SU-DHL-6 (cell line): ENCODE measurements around the gene EFNB1.

ENCODE experiments used
- H2AFZ ChIP-seq: fragments of 200-600 bp; sonication (generic); 2 replicates; pipeline ENCODE4 v1.6.1; 2014; ENCODE audit warnings: low read depth, mild to moderate bottlenecking, moderate library complexity, mixed read lengths, antibody characterized with exemption, low read length; ENCODE audit not compliant: severe bottlenecking
- H3F3A ChIP-seq: fragments of 200-600 bp; shearing (Covaris generic); 2 replicates; pipeline ENCODE4 v1.6.0; 2016; ENCODE audit warnings: antibody characterized with exemption, mild to moderate bottlenecking; ENCODE audit not compliant: insufficient read depth
- H3K27ac ChIP-seq: fragments of 200-600 bp; sonication (generic); 2 replicates; pipeline ENCODE4 v1.5.1; 2016; ENCODE audit warnings: low read depth, mild to moderate bottlenecking, low read length, moderate library complexity, mixed read lengths
- H3K27me3 ChIP-seq: fragments of 200-600 bp; sonication (generic), shearing (Covaris generic); 2 replicates; pipeline ENCODE4 v1.6.0; 2014; ENCODE audit warnings: mild to moderate bottlenecking, low read length
- H3K36me3 ChIP-seq: fragments of 200-600 bp; sonication (generic); 2 replicates; pipeline ENCODE4 v1.6.1; 2014; ENCODE audit warnings: mild to moderate bottlenecking, low read length, mixed read lengths
- H3K4me2 ChIP-seq: fragments of 300-600, 200-600 bp; shearing (Covaris generic), sonication (generic); 2 replicates; pipeline ENCODE4 v1.6.0; 2014; ENCODE audit warnings: low read length, low read depth, mild to moderate bottlenecking; ENCODE audit not compliant: poor library complexity, severe bottlenecking
- H3K4me3 ChIP-seq: fragments of 200-600 bp; sonication (generic); 2 replicates; pipeline ENCODE4 v1.5.1; 2014; ENCODE audit warnings: antibody characterized with exemption, low read length, mild to moderate bottlenecking, mixed read lengths; ENCODE audit not compliant: insufficient read depth, poor library complexity, severe bottlenecking
- H3K79me2 ChIP-seq: fragments of 200-600 bp; sonication (generic); 2 replicates; pipeline ENCODE4 v1.6.1; 2014; ENCODE audit warnings: mild to moderate bottlenecking, low read length, moderate library complexity; ENCODE audit not compliant: insufficient read depth
- H3K9ac ChIP-seq: fragments of 200-600 bp; sonication (generic); 2 replicates; pipeline ENCODE4 v1.7.0; 2014; ENCODE audit warnings: mild to moderate bottlenecking, low read length
- H3K9me2 ChIP-seq: fragments of 200-600 bp; sonication (generic); replicated peaks from 2 replicates; pipeline ENCODE4 v1.6.1; 2014; ENCODE audit warnings: low read length; ENCODE audit not compliant: insufficient read depth
- H3K9me3 ChIP-seq: fragments of 200-600 bp; sonication (generic); 2 replicates; pipeline ENCODE4 v1.6.1; 2014; ENCODE audit warnings: low read length, mixed read lengths; ENCODE audit not compliant: insufficient read depth
- H4K20me1 ChIP-seq: fragments of 200-600 bp; sonication (generic); 2 replicates; pipeline ENCODE4 v1.6.1; 2014; ENCODE audit warnings: low read depth, mild to moderate bottlenecking, antibody characterized with exemption, low read length, moderate library complexity, mixed read lengths
- EZH2phosphoT487 ChIP-seq: fragments of 200-600 bp; sonication (generic), shearing (Covaris generic); conservative IDR thresholded peaks from 2 replicates; pipeline ENCODE4 v1.6.1; 2018; ENCODE audit warnings: mild to moderate bottlenecking, antibody characterized with exemption, low read length, moderate library complexity, mixed read lengths
- TF ChIP-seq, protein P1 (sequence below): fragments of 200-600 bp; sonication (generic); IDR thresholded peaks from one replicate; pipeline ENCODE4 v1.5.1; 2017; ENCODE audit warnings: antibody characterized with exemption, mild to moderate bottlenecking, low read length, moderate library complexity; ENCODE audit not compliant: insufficient read depth, poor library complexity, severe bottlenecking

The EFNB1 gene

DNA sequence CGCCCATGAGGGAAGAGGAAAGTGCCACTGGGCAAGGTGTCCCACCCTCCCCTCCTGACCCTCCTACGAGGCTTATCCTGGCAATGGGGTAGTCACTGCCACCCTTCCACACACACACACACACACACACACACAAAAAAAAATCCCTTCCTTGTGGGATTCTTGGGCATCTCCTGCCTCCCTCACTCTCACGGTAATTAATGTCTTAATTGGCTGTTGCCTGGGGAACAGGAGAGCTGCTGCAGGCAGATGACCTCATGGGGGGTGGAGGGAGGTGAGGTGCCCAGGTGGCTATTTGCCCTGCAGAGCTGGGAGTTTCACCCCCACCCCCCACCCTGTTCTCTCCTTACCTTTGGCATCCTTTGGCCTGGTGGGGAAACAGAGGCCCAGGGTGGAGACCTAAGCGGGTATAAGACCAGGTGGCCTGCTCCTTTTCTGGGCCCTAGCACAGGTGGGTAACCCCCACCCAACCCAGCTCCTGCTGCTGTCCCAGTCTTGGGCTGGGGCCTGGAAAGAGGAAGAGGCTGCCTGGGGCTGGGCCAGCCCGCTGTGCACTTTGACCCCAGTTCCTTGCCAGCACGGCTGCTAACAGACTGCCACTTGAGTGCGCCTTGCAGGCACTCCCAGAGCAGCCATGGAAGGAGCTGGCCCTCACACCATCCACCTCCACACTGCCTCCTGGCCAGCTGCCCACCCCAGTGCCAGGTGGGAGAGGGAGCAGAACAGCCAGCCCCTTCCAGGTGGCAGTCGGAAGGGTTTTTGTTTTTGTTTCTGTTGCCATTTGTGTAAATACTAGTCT is 12.6 kb downstream of the EFNB1 start:
- no peaks in the 10 kb centered on the region for H3K9me2 ChIP-seq
- H4K20me1 ChIP-seq = no peaks in the 10 kb centered on the region
- no peak overlapping the region for H3K4me2 ChIP-seq
- no peak overlapping the region for H2AFZ ChIP-seq
- no peak overlapping the region for H3K4me3 ChIP-seq
- H3K9me3 ChIP-seq = no peaks in the 10 kb centered on the region
- TF ChIP-seq EZH2phosphoT487 = no peak
- TF ChIP-seq, protein P1, sequence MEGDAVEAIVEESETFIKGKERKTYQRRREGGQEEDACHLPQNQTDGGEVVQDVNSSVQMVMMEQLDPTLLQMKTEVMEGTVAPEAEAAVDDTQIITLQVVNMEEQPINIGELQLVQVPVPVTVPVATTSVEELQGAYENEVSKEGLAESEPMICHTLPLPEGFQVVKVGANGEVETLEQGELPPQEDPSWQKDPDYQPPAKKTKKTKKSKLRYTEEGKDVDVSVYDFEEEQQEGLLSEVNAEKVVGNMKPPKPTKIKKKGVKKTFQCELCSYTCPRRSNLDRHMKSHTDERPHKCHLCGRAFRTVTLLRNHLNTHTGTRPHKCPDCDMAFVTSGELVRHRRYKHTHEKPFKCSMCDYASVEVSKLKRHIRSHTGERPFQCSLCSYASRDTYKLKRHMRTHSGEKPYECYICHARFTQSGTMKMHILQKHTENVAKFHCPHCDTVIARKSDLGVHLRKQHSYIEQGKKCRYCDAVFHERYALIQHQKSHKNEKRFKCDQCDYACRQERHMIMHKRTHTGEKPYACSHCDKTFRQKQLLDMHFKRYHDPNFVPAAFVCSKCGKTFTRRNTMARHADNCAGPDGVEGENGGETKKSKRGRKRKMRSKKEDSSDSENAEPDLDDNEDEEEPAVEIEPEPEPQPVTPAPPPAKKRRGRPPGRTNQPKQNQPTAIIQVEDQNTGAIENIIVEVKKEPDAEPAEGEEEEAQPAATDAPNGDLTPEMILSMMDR = no peak
- H3F3A ChIP-seq = no peaks in the 10 kb centered on the region
- no peaks in the 10 kb centered on the region for H3K36me3 ChIP-seq
- H3K27me3 ChIP-seq = no peaks in the 10 kb centered on the region
- H3K79me2 ChIP-seq = no peaks in the 10 kb centered on the region
- no peak overlapping the region for H3K9ac ChIP-seq
- no peak overlapping the region for H3K27ac ChIP-seq

DNA sequence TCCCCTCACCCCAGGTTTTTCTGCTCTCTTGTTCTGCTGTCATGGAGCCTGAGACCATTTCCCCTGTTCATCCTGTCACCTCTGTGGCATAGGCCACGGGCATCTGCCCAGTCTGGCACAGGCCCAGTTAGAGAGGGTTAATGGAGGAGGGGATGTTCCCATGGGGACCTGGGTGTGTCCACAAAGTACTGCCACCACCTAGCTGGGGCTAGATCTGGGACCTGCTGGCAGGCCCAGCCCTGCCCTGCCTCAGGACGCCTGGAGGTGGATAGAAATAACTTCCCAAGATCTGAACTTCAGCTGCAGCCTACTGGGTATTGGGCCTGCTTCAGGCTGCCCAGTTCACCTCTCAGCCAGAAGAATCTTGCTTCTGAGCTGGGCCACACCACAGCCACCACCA is 13.5 kb downstream of the EFNB1 start:
- Histone ChIP-seq H3F3A (no peaks in the 10 kb centered on the region), H3K27ac (no peak overlapping the region), H3K9me2 (no peaks in the 10 kb centered on the region), H3K36me3 (no peaks in the 10 kb centered on the region), H3K9me3 (no peaks in the 10 kb centered on the region), H3K27me3 (no peaks in the 10 kb centered on the region), H3K4me2 (no peak overlapping the region), H4K20me1 (no peaks in the 10 kb centered on the region), H3K79me2 (no peaks in the 10 kb centered on the region), H3K9ac (no peak overlapping the region), H3K4me3 (no peak overlapping the region), H2AFZ (no peak overlapping the region)
- TF ChIP-seq, protein P1 = no peak
- TF ChIP-seq EZH2phosphoT487 = no peak

DNA sequence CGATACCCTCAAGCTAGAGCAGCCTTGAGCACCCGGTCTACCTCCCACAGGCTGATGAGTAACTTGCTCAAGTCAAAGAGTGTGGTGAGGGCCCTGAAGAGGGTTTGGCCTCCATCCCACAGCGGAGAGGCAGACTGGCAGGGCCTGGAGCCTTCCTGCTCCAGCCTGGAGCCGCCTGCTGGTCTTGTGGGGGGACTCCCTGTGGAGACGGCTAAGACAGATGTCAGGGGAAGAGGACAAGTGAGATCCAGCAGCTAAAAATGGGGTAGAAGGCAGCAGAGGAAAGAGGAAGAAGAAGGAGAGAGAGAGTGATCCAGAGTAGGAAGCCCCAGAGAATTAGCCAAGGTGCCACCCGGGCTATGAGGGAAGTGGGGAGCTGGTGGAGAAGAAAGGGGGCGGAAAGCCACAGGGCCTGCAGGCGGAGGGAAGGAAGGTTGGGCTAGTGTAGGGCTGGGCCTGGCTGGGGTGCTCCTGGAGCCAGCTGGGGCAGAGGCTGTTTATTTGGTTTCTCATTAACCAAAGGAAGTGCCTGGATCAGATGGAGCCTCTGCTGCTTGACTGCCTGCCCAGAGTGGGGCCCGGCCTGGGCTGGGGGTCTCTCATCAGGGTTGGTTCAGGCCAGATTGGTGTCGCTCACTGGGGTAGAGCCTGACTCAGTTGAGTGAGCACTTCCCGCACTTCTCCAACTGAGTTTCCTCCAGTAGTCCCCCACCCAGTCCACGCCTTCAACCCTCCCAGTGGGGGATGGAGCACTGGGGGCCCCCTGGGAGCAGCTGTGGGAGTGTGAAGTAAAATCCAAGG is 14.2 kb downstream of the EFNB1 start:
- Histone ChIP-seq H2AFZ (no peak overlapping the region), H3K27me3 (no peaks in the 10 kb centered on the region), H3K9me2 (no peaks in the 10 kb centered on the region), H3K4me3 (no peak overlapping the region), H3K27ac (no peak overlapping the region), H4K20me1 (no peaks in the 10 kb centered on the region), H3K9ac (no peak overlapping the region), H3F3A (no peaks in the 10 kb centered on the region), H3K36me3 (no peaks in the 10 kb centered on the region), H3K9me3 (no peaks in the 10 kb centered on the region), H3K79me2 (no peaks in the 10 kb centered on the region), H3K4me2 (no peak overlapping the region)
- no peak for TF ChIP-seq EZH2phosphoT487
- TF ChIP-seq, protein P1 = no peak
